Fibroblast of the conjunctiva (primary cell): Measurements from ENCODE around the gene CCT5.

ENCODE experiments used
- DNase-seq: peaks from one replicate; pipeline ENCODE4 v3.0.0-alpha.2; 2010; ENCODE audit warnings: low read depth

The CCT5 gene

GRCh38 chr5:10277773-10278630, 27.9 kb downstream of the CCT5 start:
- no peak for DNase-seq

- DNase-seq, result no peak
Observed at GRCh38 chr5:10278658-10279279, 28.7 kb downstream of the CCT5 start.

GRCh38 chr5:10279328-10279727, 29.2 kb downstream of the CCT5 start:
- DNase-seq, result no peak

GRCh38 chr5:10279925-10280720, 30.0 kb downstream of the CCT5 start:
- DNase-seq, result no peak

GRCh38 chr5:10283927-10284635, 34.0 kb downstream of the CCT5 start:
- DNase-seq, result peak; percentile 56

GRCh38 chr5:10285362-10285761, 35.3 kb downstream of the CCT5 start:
- DNase-seq, result peak; percentile 65

GRCh38 chr5:10286162-10286861, 36.2 kb downstream of the CCT5 start:
- DNase-seq, result peak; percentile 85

GRCh38 chr5:10286862-10287227, 36.8 kb downstream of the CCT5 start:
- no peak for DNase-seq

GRCh38 chr5:10288592-10289219, 38.6 kb downstream of the CCT5 start:
- no peak for DNase-seq

- DNase-seq, result no peak
Observed at GRCh38 chr5:10289353-10289752, 39.3 kb downstream of the CCT5 start.

GRCh38 chr5:10289991-10290390, 39.9 kb downstream of the CCT5 start:
- DNase-seq, result no peak

- no peak for DNase-seq
Observed at GRCh38 chr5:10290438-10290837, 40.4 kb downstream of the CCT5 start.

GRCh38 chr5:10291692-10292339, 41.7 kb downstream of the CCT5 start:
- DNase-seq, result no peak

- DNase-seq, result no peak
Observed at GRCh38 chr5:10293907-10294662, 44.0 kb downstream of the CCT5 start.

GRCh38 chr5:10295619-10296326, 45.7 kb downstream of the CCT5 start:
- DNase-seq, result no peak

- DNase-seq, result no peak
Observed at GRCh38 chr5:10297646-10298204, 47.6 kb downstream of the CCT5 start.

GRCh38 chr5:10300246-10300645, 50.2 kb downstream of the CCT5 start:
- DNase-seq, result no peak

GRCh38 chr5:10301266-10301665, 51.2 kb downstream of the CCT5 start:
- no peak for DNase-seq
